Spinal cord (tissue), 10 donors: ENCODE measurements around the gene TBC1D8. TPM values are rescaled to one million over a fixed set of nuclear protein-coding genes. Genes with fewer than 3 reads are reported as not detected.

Experiments used
- DNase-seq, 6 donors: peaks; one replicate each; pipeline versions ENCODE4 v3.0.0 to v3.0.0-alpha.2; 2013 to 2015; ENCODE audit warnings: low spot score in 6 of 6, low read depth in 4 of 6
- H3K27ac ChIP-seq: one replicate; pipeline ENCODE4 v1.5.1; 2013; ENCODE audit warnings: low read depth, low read length, control low read depth
- H3K27me3 ChIP-seq: one replicate; pipeline ENCODE4 v1.6.1; 2013; ENCODE audit warnings: low read length; ENCODE audit not compliant: control insufficient read depth, insufficient read depth
- H3K36me3 ChIP-seq: one replicate; pipeline ENCODE4 v1.6.1; 2013; ENCODE audit warnings: low read length; ENCODE audit not compliant: control insufficient read depth, insufficient read depth
- H3K4me1 ChIP-seq: one replicate; pipeline ENCODE4 v1.6.1; 2013; ENCODE audit warnings: low read length; ENCODE audit not compliant: control insufficient read depth, insufficient read depth
- H3K4me3 ChIP-seq: one replicate; pipeline ENCODE4 v1.5.1; 2013; ENCODE audit warnings: low read depth, low read length, control low read depth
- H3K9me3 ChIP-seq: one replicate; pipeline ENCODE4 v1.6.1; 2013; ENCODE audit warnings: low read length; ENCODE audit not compliant: control insufficient read depth, insufficient read depth
- WGBS: methylation state at CpG from one replicate; pipeline ENCODE4 v1.1.5; 2013; ENCODE audit warnings: missing lambda C conversion rate; ENCODE audit not compliant: insufficient coverage; 5-methylcytosine and 5-hydroxymethylcytosine counted together
- polyA plus RNA-seq, 2 donors: library from polyadenylated mRNA; unstranded; fragments of 120-200 nt; gene quantifications; one replicate each; pipeline ENCODE4 v1.2.1, GENCODE V29; 2013; ENCODE audit not compliant: insufficient read length in 2 of 2
- total RNA-seq, 2 donors: library from RNA; depleted of rRNA in 1 of 2; stranded (reverse); fragments of 120-200 nt in 1 of 2; fragments of >200 nt in 1 of 2; gene quantifications; one replicate each; pipeline versions ENCODE4 v1.2.3 to v1.2.4, GENCODE V29; 2013 to 2014
- donor health status: healthy.

The TBC1D8 gene
- total and polyA plus RNA-seq, 4 donors, result 16.7 to 21.3 (median 18.0) TPM

DNA sequence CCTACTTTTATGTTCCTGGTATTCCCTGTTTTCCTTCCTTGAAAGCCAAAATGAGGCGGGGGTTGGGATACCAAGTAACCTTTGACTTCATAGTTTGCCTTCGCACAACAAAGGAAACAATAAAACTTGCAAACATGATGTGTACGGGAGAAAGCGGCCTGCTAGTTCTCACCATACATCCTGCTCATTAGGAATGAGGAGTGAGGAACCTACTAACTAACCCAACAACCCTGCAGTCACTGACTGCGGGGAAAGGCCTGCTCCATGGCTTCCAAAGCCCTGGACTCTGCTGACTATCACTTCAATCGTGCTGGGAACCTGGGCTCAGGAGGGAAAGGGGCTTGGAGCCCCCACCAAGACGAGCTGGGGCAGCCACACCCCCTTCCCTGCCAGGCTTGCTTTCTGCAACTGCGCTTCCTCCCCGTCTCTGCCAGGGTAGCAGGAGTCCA lies 124.9 kb downstream of the TBC1D8 start:
- Histone ChIP-seq H3K4me3 (no peak overlapping the region), H3K4me1 (peaks cover 7% of the 10 kb centered on the region), H3K27ac (no peak overlapping the region), H3K36me3 (peaks cover 22% of the 10 kb centered on the region), H3K27me3 (no peaks in the 10 kb centered on the region), H3K9me3 (no peaks in the 10 kb centered on the region)
- no peak for DNase-seq
- 20% methylated on average over 4 of the region's 9 CpGs for WGBS

DNA sequence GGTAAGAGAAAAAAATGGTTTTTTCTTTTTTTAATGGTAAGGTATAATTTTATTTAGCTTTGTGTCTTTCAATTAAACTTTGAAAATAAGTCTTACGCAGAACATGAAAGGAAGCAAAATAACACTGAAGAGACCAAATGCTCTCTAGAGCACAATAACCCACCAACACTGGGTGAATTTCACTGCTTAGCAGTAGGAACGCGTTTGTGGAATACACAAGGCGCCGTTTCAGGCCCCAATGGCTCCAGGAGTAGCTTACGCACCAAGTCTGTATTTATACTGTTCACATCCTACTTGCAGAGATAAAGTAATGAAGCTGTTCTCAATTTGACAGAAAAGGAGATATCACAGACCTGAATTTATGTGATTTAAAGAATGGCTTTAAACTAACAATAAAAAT lies 125.6 kb downstream of the TBC1D8 start:
- H3K9me3 ChIP-seq, result no peaks in the 10 kb centered on the region
- WGBS, result 80% methylated on average over 1 of the region's 6 CpGs

DNA sequence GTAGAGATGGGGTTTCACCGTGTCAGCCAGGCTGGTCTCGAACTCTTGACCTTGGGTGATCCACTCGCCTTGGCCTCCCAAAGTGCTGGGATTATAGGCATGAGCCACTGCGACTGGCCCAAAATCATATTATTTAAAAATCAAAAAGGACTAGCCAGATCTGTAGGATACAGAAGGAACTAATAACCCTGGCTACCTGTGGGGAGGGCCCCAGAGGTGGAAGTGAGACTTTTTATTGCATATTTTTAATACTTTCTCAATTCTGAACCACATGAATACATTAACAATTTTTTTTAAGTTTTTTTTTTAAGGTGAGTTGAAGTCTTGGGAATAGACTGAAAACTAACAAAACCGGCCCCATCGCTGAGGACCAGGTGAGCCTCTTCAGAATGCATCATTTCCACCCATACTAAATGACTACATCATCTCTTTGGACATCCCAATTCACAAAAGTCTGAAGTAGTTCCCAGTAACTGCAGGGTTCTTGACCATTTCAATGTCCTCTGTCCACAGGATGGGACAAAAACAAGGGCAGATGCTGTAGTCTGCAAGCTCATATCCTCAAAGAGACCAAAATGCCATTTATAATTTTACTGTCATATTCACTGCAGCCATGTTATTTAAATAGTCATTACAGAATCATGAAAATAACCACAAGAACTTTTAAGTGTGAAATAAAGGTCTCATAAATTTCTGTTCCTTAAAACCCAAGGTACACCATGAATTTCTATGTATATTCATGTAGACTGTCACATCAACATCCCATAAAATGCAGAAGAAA lies 127.7 kb downstream of the TBC1D8 start:
- Histone ChIP-seq H3K27me3 (no peaks in the 10 kb centered on the region), H3K27ac (no peak overlapping the region), H3K36me3 (peaks cover 26% of the 10 kb centered on the region), H3K9me3 (no peaks in the 10 kb centered on the region), H3K4me3 (no peak overlapping the region), H3K4me1 (peaks cover 7% of the 10 kb centered on the region)
- WGBS, result 100% methylated on average over 2 of the region's 6 CpGs
- DNase-seq, result no peak

More for the DNA sequence above, 125.6 kb downstream of the TBC1D8 start:
- Histone ChIP-seq H3K4me3 (no peak overlapping the region), H3K4me1 (peaks cover 7% of the 10 kb centered on the region), H3K27ac (no peak overlapping the region), H3K36me3 (peaks cover 28% of the 10 kb centered on the region), H3K27me3 (no peaks in the 10 kb centered on the region)
- peak in 1 of 6 donors; percentile 67 for DNase-seq

DNA sequence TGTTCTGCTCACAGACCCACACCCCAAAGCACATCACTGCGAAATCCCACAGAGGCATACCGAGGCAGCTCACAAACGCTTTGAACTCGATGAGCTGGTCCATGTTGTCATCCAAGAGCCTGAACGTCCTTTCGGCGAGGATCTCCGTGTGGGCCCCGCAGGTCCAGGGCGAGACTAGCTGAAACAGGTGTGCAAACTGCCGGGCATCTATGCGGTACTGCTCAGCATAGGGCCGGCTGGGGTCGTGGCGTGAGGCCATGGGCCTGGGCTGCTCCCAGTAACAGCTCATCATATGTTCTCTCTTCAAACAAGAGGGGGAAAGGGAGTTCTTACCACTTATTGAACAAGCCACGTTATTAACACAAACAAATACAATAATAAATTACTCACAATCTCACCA lies 129.0 kb downstream of the TBC1D8 start:
- Histone ChIP-seq H3K36me3 (peaks cover 22% of the 10 kb centered on the region), H3K27me3 (no peaks in the 10 kb centered on the region), H3K4me1 (peaks cover 7% of the 10 kb centered on the region), H3K4me3 (no peak overlapping the region), H3K9me3 (no peaks in the 10 kb centered on the region), H3K27ac (no peak overlapping the region)
- no peak for DNase-seq
- WGBS, result 95% methylated on average over 15 of the region's 16 CpGs

DNA sequence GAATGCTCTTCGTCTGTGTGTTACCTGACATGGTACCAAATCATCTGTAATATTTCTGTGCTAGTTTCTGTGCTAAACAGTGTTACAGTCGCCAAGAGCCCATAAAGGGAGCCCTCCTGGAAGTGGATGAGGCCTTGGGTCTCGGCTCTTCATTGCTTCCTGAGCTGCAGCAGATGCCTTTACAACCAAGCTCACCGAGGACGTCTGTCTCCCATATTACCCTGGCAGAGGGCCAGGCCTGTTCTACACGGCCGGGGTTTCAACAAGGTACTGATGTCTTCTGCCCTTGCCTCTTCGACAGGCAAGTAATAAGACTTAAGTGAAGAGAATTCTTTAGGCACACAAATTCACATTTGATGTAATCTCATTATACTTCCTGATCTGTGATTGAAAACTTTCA lies 132.2 kb downstream of the TBC1D8 start:
- Histone ChIP-seq H3K36me3 (peaks cover 17% of the 10 kb centered on the region), H3K4me3 (no peak overlapping the region), H3K27me3 (no peaks in the 10 kb centered on the region), H3K9me3 (no peaks in the 10 kb centered on the region), H3K27ac (no peak overlapping the region), H3K4me1 (no peaks in the 10 kb centered on the region)
- peak in 1 of 6 donors; percentile 22 for DNase-seq
- WGBS, result 45% methylated on average over 4 of the region's 8 CpGs

DNA sequence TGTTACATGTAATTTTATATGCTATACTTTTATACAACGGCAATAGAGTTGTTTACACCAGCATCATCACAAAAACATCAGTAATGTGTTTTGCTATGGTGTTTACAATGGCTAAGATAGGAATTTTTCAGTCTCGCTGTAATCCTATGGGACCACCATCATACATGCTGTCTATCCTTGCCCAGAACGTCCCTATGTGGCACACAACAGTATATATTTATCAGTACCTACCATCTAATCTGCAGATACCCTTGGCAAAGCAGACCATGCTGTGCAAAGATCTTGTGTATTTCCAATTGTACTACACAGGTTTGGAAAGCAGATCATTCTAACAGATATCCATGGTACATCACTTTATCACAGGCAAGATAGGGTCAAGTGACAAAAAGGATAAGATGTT lies 133.8 kb downstream of the TBC1D8 start:
- H3K4me1 ChIP-seq, result no peaks in the 10 kb centered on the region
- H3K9me3 ChIP-seq, result no peaks in the 10 kb centered on the region
- no peak for DNase-seq
- no peak overlapping the region for H3K4me3 ChIP-seq
- no CpG with 5 or more reads among the region's 3 CpGs for WGBS
- H3K27ac ChIP-seq, result no peak overlapping the region
- H3K36me3 ChIP-seq, result peaks cover 17% of the 10 kb centered on the region
- H3K27me3 ChIP-seq, result no peaks in the 10 kb centered on the region

DNA sequence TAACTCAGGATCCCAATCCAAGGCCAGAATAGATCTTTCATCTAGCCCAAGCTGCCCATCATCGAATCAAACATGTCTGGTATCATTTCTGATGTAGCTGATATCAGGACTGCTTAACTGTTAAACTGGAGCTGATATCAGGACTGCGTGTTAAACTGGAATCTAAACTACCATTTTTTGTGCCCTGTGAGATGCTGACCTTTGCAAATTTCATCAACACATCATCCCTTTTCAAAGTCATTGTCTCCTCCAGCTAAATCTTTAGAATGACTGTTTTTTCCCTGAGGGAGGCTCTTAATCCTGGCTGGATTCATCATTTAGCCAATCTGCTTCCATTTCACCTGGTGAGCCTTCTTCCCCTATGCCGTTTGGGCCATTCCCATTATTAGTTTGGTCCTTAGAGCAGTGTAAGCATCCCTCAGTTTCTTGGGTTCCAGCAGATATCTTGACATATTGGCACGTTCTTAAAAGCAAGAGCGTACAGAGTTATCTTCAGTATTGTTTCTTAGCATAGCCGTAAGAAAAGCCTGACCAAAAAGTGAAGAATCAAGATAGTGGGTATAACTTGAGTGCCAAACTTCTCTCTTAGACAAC lies 136.8 kb downstream of the TBC1D8 start:
- Histone ChIP-seq H3K27me3 (no peaks in the 10 kb centered on the region), H3K4me3 (no peak overlapping the region), H3K27ac (no peak overlapping the region), H3K9me3 (no peaks in the 10 kb centered on the region), H3K36me3 (peaks cover 6% of the 10 kb centered on the region), H3K4me1 (no peaks in the 10 kb centered on the region)
- DNase-seq, result no peak
- WGBS, result 100% methylated on average over 2 of the region's 6 CpGs

DNA sequence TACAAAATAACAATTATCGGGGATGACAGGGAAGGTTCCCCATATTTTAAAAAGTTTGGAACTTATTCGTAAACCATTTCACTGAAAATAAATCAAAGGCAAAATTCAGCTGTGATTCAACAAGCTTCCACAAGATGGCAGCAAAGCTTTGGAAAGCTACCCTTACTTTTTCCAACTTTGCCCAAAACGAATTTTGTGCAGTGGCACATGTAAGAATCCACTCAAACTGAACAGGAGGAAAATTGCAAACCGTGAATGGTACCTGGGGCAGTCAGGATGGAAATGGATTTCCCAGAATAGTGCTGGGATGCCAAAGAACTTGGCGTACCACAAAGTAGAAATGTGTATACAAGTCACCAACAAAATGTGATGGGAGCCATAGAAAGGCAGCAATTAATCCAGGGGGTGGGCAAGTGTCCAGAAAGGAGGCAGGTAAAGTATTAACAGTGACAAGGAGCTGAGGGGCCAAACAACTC lies 138.4 kb downstream of the TBC1D8 start:
- Histone ChIP-seq H3K4me1 (no peaks in the 10 kb centered on the region), H3K27ac (no peak overlapping the region), H3K36me3 (peaks cover 10% of the 10 kb centered on the region), H3K9me3 (no peaks in the 10 kb centered on the region), H3K4me3 (no peak overlapping the region), H3K27me3 (no peaks in the 10 kb centered on the region)
- WGBS, result 64% methylated on average over 2 of the region's 5 CpGs
- DNase-seq, result peak in 4 of 6 donors; percentile 17 to 85 (median 66)

DNA sequence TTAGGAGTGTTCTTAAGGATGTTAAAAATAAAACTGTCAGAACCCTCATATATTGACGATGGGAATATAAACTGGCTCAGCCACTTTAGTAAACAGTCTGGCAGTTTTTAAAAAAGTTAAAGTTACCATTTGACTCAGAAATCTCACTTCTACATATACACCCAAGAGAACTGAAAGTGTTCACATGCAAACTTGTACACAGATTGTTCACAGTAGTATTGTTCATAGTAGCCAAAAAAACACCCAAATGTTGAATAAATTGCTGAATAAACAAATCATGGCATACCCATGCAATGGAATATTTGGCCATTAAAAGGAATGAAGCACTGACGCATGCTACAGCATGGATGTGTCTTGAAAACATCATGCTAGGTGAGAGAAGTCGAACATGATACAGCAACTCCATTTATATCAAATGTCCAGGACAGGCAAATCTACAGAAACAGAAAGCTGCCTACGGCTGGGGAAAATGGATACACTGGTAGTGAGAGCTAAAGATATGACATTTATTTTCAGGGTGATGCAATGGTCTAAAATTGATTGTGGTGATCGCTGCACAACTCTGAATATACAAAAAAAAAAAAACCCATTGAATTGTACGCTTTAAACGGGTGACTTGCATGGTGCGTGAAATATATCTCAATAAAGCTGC lies 139.0 kb downstream of the TBC1D8 start:
- Histone ChIP-seq H3K27me3 (no peaks in the 10 kb centered on the region), H3K27ac (no peak overlapping the region), H3K9me3 (no peaks in the 10 kb centered on the region), H3K36me3 (peaks cover 10% of the 10 kb centered on the region), H3K4me1 (no peaks in the 10 kb centered on the region), H3K4me3 (no peak overlapping the region)
- DNase-seq, result no peak
- no CpG with 5 or more reads among the region's 8 CpGs for WGBS
